Gastroesophageal sphincter (tissue), 4 donors: Measurements from ENCODE around the gene CTBP1. TPM values are rescaled to one million over a fixed set of nuclear protein-coding genes. Genes with fewer than 3 reads are reported as not detected.

Experiments used
- ATAC-seq: fragments of 150-250 bp; one replicate; pipeline ENCODE4 v1.9.1; 2016; ENCODE audit warnings: mild to moderate bottlenecking, moderate library complexity
- H3K27ac ChIP-seq, 4 donors: fragments of 200-600 bp; sonication (generic) in 3 of 4; 1 replicate in 3 of 4; 2 replicates in 1 of 4; pipeline ENCODE4 v1.5.1; 2016 to 2019
- H3K27me3 ChIP-seq: fragments of 200-600 bp; sonication (generic); one replicate; pipeline ENCODE4 v1.5.1; 2019
- H3K36me3 ChIP-seq, 2 donors: fragments of 200-600 bp; sonication (generic); one replicate each; pipeline ENCODE4 v1.5.1; 2019; ENCODE audit warnings: control low read depth in 1 of 2
- H3K4me1 ChIP-seq, 3 donors: fragments of 200-600 bp; sonication (generic); 1 replicate in 2 of 3; 2 replicates in 1 of 3; pipeline ENCODE4 v1.5.1; 2016 to 2019; ENCODE audit warnings: control low read depth in 2 of 3
- H3K4me3 ChIP-seq, 2 donors: fragments of 200-600 bp; sonication (generic); one replicate each; pipeline ENCODE4 v1.5.1; 2019; ENCODE audit warnings: mild to moderate bottlenecking in 1 of 2, moderate library complexity in 1 of 2
- H3K9me3 ChIP-seq, 3 donors: fragments of 200-600 bp; sonication (generic); one replicate each; pipeline ENCODE4 v1.5.1; 2017 to 2019; ENCODE audit warnings: control low read depth in 2 of 3
- EP300 ChIP-seq: sonication (generic); formaldehyde crosslinking; IDR thresholded peaks from one replicate; pipeline ENCODE4 v1.6.1; 2017; ENCODE audit warnings: antibody characterized with exemption, mild to moderate bottlenecking
- POLR2A ChIP-seq, 2 donors: fragments of 450-650 bp; IDR thresholded peaks; one replicate each; pipeline ENCODE4 v1.6.1; 2017; ENCODE audit warnings: antibody characterized with exemption in 2 of 2, mild to moderate bottlenecking in 2 of 2, moderate library complexity in 1 of 2
- POLR2AphosphoS5 ChIP-seq: sonication (generic); formaldehyde crosslinking; IDR thresholded peaks from one replicate; pipeline ENCODE4 v1.6.1; 2017; ENCODE audit warnings: antibody characterized with exemption
- WGBS, 2 donors: methylation state at CpG; one replicate each; pipeline ENCODE4 v1.1.5; 2018; ENCODE audit warnings: low coverage in 1 of 2; 5-methylcytosine and 5-hydroxymethylcytosine counted together
- total RNA-seq, 4 donors: library from RNA; depleted of rRNA; stranded (reverse); fragments of >200 nt; gene quantifications; one replicate each; pipeline ENCODE4 v1.1.0, GENCODE V29; 2016
- TF ChIP-seq, protein P1 (sequence below), 4 experiments: fragments of 200-600 bp in 2 of 4; fragments of 450-650 bp in 2 of 4; sonication (generic) in 1 of 4; IDR thresholded peaks; one replicate each; pipeline ENCODE4 v1.5.1; 2017 to 2019; ENCODE audit warnings: antibody characterized with exemption in 4 of 4, mild to moderate bottlenecking in 2 of 4, moderate library complexity in 2 of 4

CTBP1 gene
- total RNA-seq, 4 donors from 2014 or later: 126 to 271 (median 164) TPM

DNA sequence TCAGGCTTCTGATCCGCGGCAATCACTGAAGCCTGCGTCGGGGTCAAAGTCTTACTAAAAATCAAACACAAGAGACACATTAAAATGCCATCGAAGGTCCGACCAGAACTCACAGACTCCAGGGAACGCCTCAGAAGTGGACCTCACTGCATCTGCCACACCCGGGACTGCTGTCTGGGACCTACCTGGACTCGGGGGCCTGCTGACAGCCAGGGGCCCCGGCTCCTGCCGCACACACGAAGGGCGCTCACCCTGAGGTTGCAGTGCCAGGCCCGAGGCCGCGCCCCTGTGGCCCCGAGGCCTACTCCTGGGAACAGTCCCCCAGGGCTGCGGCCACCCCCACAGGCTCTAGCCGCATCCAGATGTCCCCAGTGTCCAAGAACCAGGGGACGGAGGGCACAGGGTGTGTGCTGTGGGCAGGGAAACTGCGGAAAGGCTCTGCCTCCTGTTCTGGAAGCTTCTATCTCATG lies 7.4 kb downstream of the CTBP1 start:
- 87% methylated on average over 5 of the region's 21 CpGs; no CpG with 5 or more reads in 1 of the 2 donors for WGBS, 2 donors

DNA sequence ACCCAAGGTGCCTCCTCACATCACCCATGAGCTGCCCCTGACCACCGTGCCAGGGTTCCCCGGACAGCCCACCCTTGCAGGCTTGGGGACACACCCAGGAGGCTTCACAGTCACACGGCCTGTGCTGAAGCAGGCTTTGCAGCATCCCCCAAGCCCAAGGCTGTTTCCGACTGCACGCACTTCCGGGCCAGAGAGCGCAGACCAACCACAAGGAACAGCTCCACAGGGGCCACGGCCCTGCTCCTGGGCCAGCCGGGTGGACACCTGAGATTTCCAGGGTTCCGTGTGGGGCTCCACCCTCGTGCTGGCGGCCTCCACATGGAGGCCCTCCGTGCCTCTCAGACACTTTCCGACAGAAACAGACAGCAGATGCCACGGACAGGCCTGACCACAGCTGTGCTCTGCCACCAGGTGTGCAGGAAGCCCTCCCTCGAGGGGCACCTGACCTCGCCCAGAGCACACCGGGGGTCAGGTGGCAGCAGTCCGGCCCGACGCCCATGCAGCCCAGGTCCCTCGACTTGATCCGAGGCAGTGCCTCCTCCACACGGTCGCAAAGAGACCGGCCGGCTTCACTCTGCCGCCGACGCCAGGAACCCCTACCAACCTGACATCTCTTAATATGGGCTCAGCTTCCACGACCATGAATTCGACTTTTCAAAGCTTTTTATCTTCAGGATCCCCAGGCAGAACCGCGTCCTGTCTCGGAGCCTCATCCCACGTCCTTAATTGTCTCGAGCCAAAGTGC lies 8.0 kb downstream of the CTBP1 start:
- peaks cover 0 to 57% of the 10 kb centered on the region in 2 donors for H3K36me3 ChIP-seq
- 78% methylated on average over 13 of the region's 37 CpGs; no CpG with 5 or more reads in 1 of the 2 donors for WGBS, 2 donors
- H3K27ac ChIP-seq: no peak overlapping the region
- TF ChIP-seq, protein P1, sequence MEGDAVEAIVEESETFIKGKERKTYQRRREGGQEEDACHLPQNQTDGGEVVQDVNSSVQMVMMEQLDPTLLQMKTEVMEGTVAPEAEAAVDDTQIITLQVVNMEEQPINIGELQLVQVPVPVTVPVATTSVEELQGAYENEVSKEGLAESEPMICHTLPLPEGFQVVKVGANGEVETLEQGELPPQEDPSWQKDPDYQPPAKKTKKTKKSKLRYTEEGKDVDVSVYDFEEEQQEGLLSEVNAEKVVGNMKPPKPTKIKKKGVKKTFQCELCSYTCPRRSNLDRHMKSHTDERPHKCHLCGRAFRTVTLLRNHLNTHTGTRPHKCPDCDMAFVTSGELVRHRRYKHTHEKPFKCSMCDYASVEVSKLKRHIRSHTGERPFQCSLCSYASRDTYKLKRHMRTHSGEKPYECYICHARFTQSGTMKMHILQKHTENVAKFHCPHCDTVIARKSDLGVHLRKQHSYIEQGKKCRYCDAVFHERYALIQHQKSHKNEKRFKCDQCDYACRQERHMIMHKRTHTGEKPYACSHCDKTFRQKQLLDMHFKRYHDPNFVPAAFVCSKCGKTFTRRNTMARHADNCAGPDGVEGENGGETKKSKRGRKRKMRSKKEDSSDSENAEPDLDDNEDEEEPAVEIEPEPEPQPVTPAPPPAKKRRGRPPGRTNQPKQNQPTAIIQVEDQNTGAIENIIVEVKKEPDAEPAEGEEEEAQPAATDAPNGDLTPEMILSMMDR (IDR thresholded peaks at IDR 0.05): no peak
- no peak for TF ChIP-seq POLR2A (IDR thresholded peaks at IDR 0.05)
- no peak for TF ChIP-seq EP300
- TF ChIP-seq POLR2AphosphoS5: no peak
- no peak overlapping the region for H3K4me3 ChIP-seq
- no peak for ATAC-seq
- peaks cover 0 to 68% (median 28%) of the 10 kb centered on the region in 3 donors for H3K4me1 ChIP-seq
- H3K9me3 ChIP-seq: no peaks in the 10 kb centered on the region
- H3K27me3 ChIP-seq: no peaks in the 10 kb centered on the region

More for the DNA sequence above, 7.4 kb downstream of the CTBP1 start:
- Histone ChIP-seq H3K4me3 (no peak overlapping the region), H3K36me3 (peaks cover 0 to 51% of the 10 kb centered on the region in 2 donors), H3K27ac (no peak overlapping the region), H3K27me3 (no peaks in the 10 kb centered on the region), H3K4me1 (peaks cover 3 to 75% (median 35%) of the 10 kb centered on the region in 3 donors), H3K9me3 (no peaks in the 10 kb centered on the region)
- no peak for ATAC-seq
- TF ChIP-seq POLR2A (IDR thresholded peaks at IDR 0.05) (no peak), EP300 (no peak)

DNA sequence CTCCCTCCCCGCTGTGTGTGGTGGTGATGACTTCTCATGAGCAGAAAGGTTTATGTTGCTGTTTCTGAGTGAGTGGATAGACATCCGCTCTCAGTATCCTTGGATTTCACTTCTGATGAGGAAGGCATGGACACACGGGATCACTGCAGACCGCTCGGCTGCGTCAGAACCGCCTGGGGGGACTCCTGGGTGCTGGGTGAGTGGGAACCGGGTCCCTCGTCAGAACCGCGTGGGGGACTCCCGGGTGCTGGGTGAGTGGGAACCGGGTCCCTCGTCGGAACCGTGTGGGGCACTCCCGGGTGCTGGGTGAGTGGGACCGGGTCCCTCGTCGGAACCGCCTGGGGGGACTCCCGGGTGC lies 9.0 kb downstream of the CTBP1 start:
- ATAC-seq: no peak
- Histone ChIP-seq H3K36me3 (peaks cover 0 to 67% of the 10 kb centered on the region in 2 donors), H3K27ac (no peak overlapping the region), H3K27me3 (no peaks in the 10 kb centered on the region), H3K4me1 (peaks cover 0 to 62% (median 21%) of the 10 kb centered on the region in 3 donors), H3K9me3 (no peaks in the 10 kb centered on the region), H3K4me3 (no peak overlapping the region)
- TF ChIP-seq POLR2AphosphoS5 (no peak), POLR2A (IDR thresholded peaks at IDR 0.05) (no peak), EP300 (no peak)
- TF ChIP-seq, protein P1 (IDR thresholded peaks at IDR 0.05): no peak
- no CpG with 5 or more reads among the region's 22 CpGs for WGBS, 2 donors

DNA sequence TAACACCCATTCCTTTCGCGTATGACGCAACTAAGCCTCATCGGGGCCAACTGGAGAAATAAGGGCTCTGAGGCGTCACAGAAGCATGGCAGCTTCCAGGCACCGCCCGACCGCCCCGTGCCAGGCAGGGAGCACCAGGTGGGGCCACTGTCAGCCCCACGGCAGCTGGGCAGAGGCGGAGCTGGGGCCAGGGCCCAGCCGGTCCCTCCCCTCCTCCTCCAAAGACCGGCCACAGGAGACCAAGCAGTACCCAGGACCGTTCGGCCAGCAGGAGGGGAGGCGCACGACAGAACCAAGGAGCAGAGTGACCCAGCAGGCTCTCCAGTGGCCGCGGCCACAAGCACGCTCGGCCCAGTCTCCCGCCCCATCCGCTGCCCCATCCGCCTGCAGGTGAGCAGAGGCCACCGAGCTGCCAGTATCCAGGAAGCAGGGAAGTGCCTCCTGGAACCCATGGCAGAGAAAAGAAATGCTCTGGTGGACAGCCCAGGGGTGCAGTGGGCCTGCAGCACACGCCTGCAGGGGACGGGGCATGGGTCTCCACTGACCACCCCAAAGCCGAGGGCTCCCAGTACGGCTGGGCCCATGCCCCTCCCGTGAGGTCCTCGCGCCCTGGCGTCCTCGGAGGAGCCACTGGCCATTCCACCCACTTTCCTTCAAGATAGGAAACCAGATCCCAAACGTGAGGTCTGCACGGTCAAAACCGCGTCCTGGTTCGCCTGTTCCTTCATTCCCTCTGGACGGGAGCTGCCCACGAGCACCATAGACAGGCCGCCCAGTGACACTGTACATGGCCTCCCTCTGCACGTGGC lies 9.6 kb downstream of the CTBP1 start:
- H3K4me3 ChIP-seq: no peak overlapping the region
- no peak overlapping the region for H3K27ac ChIP-seq
- peaks cover 0 to 62% (median 20%) of the 10 kb centered on the region in 3 donors for H3K4me1 ChIP-seq
- H3K27me3 ChIP-seq: no peaks in the 10 kb centered on the region
- ATAC-seq: no peak
- no peak for TF ChIP-seq POLR2A (IDR thresholded peaks at IDR 0.05)
- TF ChIP-seq, protein P1 (IDR thresholded peaks at IDR 0.05): no peak
- no peaks in the 10 kb centered on the region for H3K9me3 ChIP-seq
- peaks cover 0 to 72% of the 10 kb centered on the region in 2 donors for H3K36me3 ChIP-seq
- 90% methylated on average over 2 of the region's 43 CpGs; no CpG with 5 or more reads in 1 of the 2 donors for WGBS, 2 donors

DNA sequence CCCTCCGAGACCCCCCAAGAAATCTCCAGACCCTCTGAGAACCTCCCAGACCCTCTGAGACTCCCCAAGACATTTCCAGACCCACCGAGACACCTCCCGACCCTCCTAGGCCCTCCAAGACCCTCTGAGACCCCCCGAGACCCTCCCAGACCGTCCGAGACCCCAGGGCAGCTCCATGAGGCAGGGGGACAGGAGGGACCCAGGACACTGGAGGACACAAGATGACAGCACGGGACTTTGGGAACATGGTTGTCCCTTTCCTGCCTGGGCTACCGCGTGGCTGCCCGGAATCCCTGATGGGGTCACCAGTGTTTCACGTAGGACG lies 10.3 kb downstream of the CTBP1 start:
- H3K4me3 ChIP-seq: no peak overlapping the region
- no peaks in the 10 kb centered on the region for H3K9me3 ChIP-seq
- peaks cover 0 to 62% (median 20%) of the 10 kb centered on the region in 3 donors for H3K4me1 ChIP-seq
- no peak overlapping the region for H3K27ac ChIP-seq
- H3K36me3 ChIP-seq: peaks cover 0 to 80% of the 10 kb centered on the region in 2 donors
- WGBS, 2 donors: 82 to 93% methylated on average over 2 to 4 of the region's 12 CpGs
- no peaks in the 10 kb centered on the region for H3K27me3 ChIP-seq
- TF ChIP-seq EP300 (no peak), POLR2A (IDR thresholded peaks at IDR 0.05) (no peak), POLR2AphosphoS5 (no peak)
- ATAC-seq: no peak
